Fibroblast of lung (primary cell): ENCODE measurements around the gene CDH12. TPM values are rescaled to one million over a fixed set of nuclear protein-coding genes. Genes with fewer than 3 reads are reported as not detected.

Experiments
- DNase-seq, 2 donors: peaks; one replicate each; pipeline versions ENCODE4 v3.0.0 to v3.0.0-alpha.2; 2010; ENCODE audit warnings: low read depth in 2 of 2
- H2AFZ ChIP-seq: 2 replicates; pipeline ENCODE4 v1.5.1; 2012; ENCODE audit warnings: low read length, control low read depth, inconsistent platforms
- H3K27ac ChIP-seq: 2 replicates; pipeline ENCODE4 v1.5.1; 2011; ENCODE audit warnings: low read length, control low read depth; ENCODE audit not compliant: insufficient read depth
- H3K27me3 ChIP-seq: 2 replicates; pipeline ENCODE4 v1.5.1; 2011; ENCODE audit warnings: mild to moderate bottlenecking, low read length; ENCODE audit not compliant: control insufficient read depth, insufficient read depth
- H3K36me3 ChIP-seq: 2 replicates; pipeline ENCODE4 v1.5.1; 2011; ENCODE audit warnings: low read length; ENCODE audit not compliant: control insufficient read depth, insufficient read depth
- H3K4me1 ChIP-seq: 2 replicates; pipeline ENCODE4 v1.5.1; 2011; ENCODE audit warnings: low read length; ENCODE audit not compliant: control insufficient read depth, insufficient read depth; ENCODE audit errors: extremely low read depth
- H3K4me2 ChIP-seq: 2 replicates; pipeline ENCODE4 v1.5.1; 2011; ENCODE audit warnings: low read length, control low read depth; ENCODE audit not compliant: insufficient read depth; ENCODE audit errors: extremely low read depth
- H3K4me3 ChIP-seq, 4 experiments: fragments of 200-600 bp in 1 of 4; sonication (generic) in 1 of 4; replicated peaks in 1 of 4; 2 replicates each; pipeline ENCODE4 v1.5.1; 2011 to 2016; ENCODE audit warnings: low read length in 4 of 4, low read depth in 3 of 4, mild to moderate bottlenecking in 3 of 4, control low read depth in 2 of 4, inconsistent platforms in 1 of 4, mixed read lengths in 1 of 4; ENCODE audit not compliant: insufficient read depth in 1 of 4; ENCODE audit errors: control extremely low read depth in 1 of 4
- H3K79me2 ChIP-seq: 2 replicates; pipeline ENCODE4 v1.5.1; 2012; ENCODE audit warnings: mild to moderate bottlenecking, low read length, inconsistent platforms; ENCODE audit not compliant: control insufficient read depth, insufficient read depth
- H3K9ac ChIP-seq: 2 replicates; pipeline ENCODE4 v1.5.1; 2011; ENCODE audit warnings: mild to moderate bottlenecking, low read length, control low read depth; ENCODE audit not compliant: insufficient read depth
- H3K9me3 ChIP-seq: 2 replicates; pipeline ENCODE4 v1.5.1; 2012; ENCODE audit warnings: low read depth, low read length; ENCODE audit not compliant: control insufficient read depth, insufficient read depth
- H4K20me1 ChIP-seq: 2 replicates; pipeline ENCODE4 v1.5.1; 2011; ENCODE audit warnings: low read length; ENCODE audit not compliant: control insufficient read depth, insufficient read depth; ENCODE audit errors: extremely low read depth
- CTCF ChIP-seq, 2 donors: IDR thresholded peaks in 1 of 2; conservative IDR thresholded peaks in 1 of 2; 1 replicate in 1 of 2; 2 replicates in 1 of 2; pipeline ENCODE4 v1.5.1; 2011 to 2012; ENCODE audit warnings: low read length in 2 of 2, control low read depth in 1 of 2, inconsistent platforms in 1 of 2, low read depth in 1 of 2, mild to moderate bottlenecking in 1 of 2
- EZH2 ChIP-seq: IDR thresholded peaks from 2 replicates; pipeline ENCODE4 v1.5.1; 2012; ENCODE audit warnings: low read length, control low read depth, mild to moderate bottlenecking; ENCODE audit errors: missing control alignments
- polyA plus RNA-seq, 2 donors: library from polyadenylated mRNA; depleted of rRNA in 1 of 2; stranded (reverse) in 1 of 2; unstranded in 1 of 2; fragments of >200 nt; gene quantifications; 2 replicates each; pipeline ENCODE4 v1.2.1, GENCODE V29; 2011 to 2012; ENCODE audit warnings: missing spikeins in 1 of 2
- total RNA-seq: library from RNA; depleted of rRNA; stranded (reverse); fragments of >200 nt; gene quantifications from 2 replicates; pipeline ENCODE4 v1.2.1, GENCODE V29; 2014

CDH12 gene
- total and polyA plus RNA-seq, 2 donors (not counting 1 experiment from before 2014, with no cell fraction given) = 0.02 TPM; not detected in 1

DNA sequence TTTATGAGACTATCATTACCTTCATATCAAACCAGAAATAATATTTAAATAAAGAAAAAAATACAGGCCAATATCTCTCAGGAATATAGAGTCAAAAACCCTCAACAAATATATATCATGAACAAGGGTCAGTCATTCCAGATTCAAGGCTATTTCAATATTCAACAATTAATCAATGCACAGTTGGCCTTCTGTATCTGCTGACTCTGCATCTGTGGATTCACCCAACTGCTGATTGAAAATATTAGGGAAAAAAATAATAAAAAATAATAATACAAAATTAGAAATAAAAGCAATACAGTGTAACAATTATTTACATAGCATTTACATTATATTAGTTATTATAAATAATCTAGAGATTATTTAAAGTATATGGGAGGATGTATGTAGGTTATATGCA is 1114.0 kb downstream of the CDH12 start:
- H3K4me3 ChIP-seq = no peak overlapping the region
- no peaks in the 10 kb centered on the region for H3K36me3 ChIP-seq
- no peak for DNase-seq
- H3K27ac ChIP-seq = no peak overlapping the region
- H3K9me3 ChIP-seq = no peaks in the 10 kb centered on the region
- H3K79me2 ChIP-seq = no peaks in the 10 kb centered on the region
- no peak for TF ChIP-seq EZH2
- TF ChIP-seq CTCF (conservative IDR thresholded peaks at IDR 0.05 in 1 of 2, IDR thresholded peaks at IDR 0.05 in 1 of 2; ENCODE audit: low read depth in 1 of 2, low read length in 2 of 2) = no peak
- no peaks in the 10 kb centered on the region for H4K20me1 ChIP-seq
- H3K4me2 ChIP-seq = no peak overlapping the region
- no peak overlapping the region for H2AFZ ChIP-seq
- no peaks in the 10 kb centered on the region for H3K27me3 ChIP-seq
- no peaks in the 10 kb centered on the region for H3K4me1 ChIP-seq
- H3K9ac ChIP-seq = no peak overlapping the region

DNA sequence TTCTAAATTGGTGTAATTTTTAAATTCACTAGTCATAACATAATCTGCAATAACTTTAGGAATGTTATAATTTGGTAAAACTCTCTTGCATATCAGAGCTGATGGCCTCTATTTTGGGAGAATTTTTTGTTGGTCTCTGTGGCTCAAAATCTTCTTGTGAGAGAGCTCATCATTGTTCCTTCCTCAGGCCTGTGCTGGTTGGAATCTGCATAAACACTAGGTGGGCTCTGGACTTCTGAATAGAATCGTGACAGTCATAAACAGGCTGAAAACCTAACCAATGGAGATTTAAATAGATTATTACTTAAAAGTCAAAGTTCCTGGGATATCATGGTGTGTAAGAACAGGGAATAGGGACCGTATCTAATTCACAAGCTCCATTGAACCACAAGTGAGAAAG is 1129.6 kb downstream of the CDH12 start:
- Histone ChIP-seq H2AFZ (no peak overlapping the region), H3K4me1 (no peaks in the 10 kb centered on the region), H3K27ac (no peak overlapping the region)

More for the DNA sequence above, 1129.6 kb downstream of the CDH12 start:
- Histone ChIP-seq H3K79me2 (no peaks in the 10 kb centered on the region), H4K20me1 (no peaks in the 10 kb centered on the region), H3K27me3 (no peaks in the 10 kb centered on the region), H3K9me3 (no peaks in the 10 kb centered on the region), H3K4me3 (no peak overlapping the region), H3K9ac (no peak overlapping the region), H3K36me3 (no peaks in the 10 kb centered on the region), H3K4me2 (no peak overlapping the region)
- DNase-seq = no peak
- no peak for TF ChIP-seq CTCF (conservative IDR thresholded peaks at IDR 0.05 in 1 of 2, IDR thresholded peaks at IDR 0.05 in 1 of 2; ENCODE audit: low read depth in 1 of 2, low read length in 2 of 2)
- TF ChIP-seq EZH2 = no peak
